ENCODE results near the gene PCDHAC1.

PCDHAC1 gene

GRCh38 chr5:140951636-140952035, 25.5 kb downstream of the PCDHAC1 start:
- H3K4me3 ChIP-seq (ENCODE audit: low read length), result no peak overlapping the region
- no peak for TF ChIP-seq ZNF274 (IDR thresholded peaks at IDR 0.05; ENCODE audit: low read depth, low read length)

DNA sequence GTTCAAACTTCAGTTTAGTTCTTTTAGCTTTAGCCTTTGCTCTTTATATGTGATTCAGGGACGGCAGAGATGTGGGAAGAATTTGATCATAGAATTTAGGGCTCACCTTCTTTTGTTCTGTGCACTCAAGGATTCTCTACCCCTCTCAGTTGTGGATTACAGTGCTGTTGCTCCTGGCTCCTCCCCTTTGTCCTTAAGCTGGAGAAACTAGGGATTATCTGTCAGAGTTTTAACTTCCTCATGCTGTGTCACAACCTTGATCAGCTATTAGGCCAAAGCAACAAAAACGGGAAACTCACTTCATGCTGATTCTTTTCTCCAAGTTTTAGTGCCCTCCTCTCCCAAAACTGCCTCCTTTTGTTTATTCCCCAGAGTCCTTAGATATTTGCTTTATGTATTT, 27.1 kb downstream of the PCDHAC1 start:
- H3K4me3 ChIP-seq (ENCODE audit: low read length), result no peak overlapping the region
- no peak for TF ChIP-seq ZNF274 (IDR thresholded peaks at IDR 0.05; ENCODE audit: low read depth, low read length)

- TF ChIP-seq ZNF274 (IDR thresholded peaks at IDR 0.05; ENCODE audit: low read depth, low read length), result no peak
- H3K4me3 ChIP-seq (ENCODE audit: low read length), result no peak overlapping the region
Observed at GRCh38 chr5:140962190-140962589, 36.1 kb downstream of the PCDHAC1 start.

GRCh38 chr5:140964356-140964755, 38.3 kb downstream of the PCDHAC1 start:
- H3K4me3 ChIP-seq (ENCODE audit: low read length), result no peak overlapping the region
- no peak for TF ChIP-seq ZNF274 (IDR thresholded peaks at IDR 0.05; ENCODE audit: low read depth, low read length)

- H3K4me3 ChIP-seq (ENCODE audit: low read length), result no peak overlapping the region
- TF ChIP-seq ZNF274 (IDR thresholded peaks at IDR 0.05; ENCODE audit: low read depth, low read length), result no peak
Observed at GRCh38 chr5:140965905-140966292, 39.8 kb downstream of the PCDHAC1 start.

GRCh38 chr5:140966293-140967225, 40.5 kb downstream of the PCDHAC1 start, which contains the start of gene PCDHAC2:
Gene PCDHAC2 (plus strand): TSS chr5:140966476. CDS start chr5:140966767, 291 bp downstream.
- no peak for TF ChIP-seq ZNF274 (IDR thresholded peaks at IDR 0.05; ENCODE audit: low read depth, low read length)
- H3K4me3 ChIP-seq (ENCODE audit: low read length), result no peak within 1 kb of the TSS

GRCh38 chr5:140967226-140967893, 41.3 kb downstream of the PCDHAC1 start:
- no peak for TF ChIP-seq ZNF274 (IDR thresholded peaks at IDR 0.05; ENCODE audit: low read depth, low read length)
- no peak overlapping the region for H3K4me3 ChIP-seq (ENCODE audit: low read length)

- no peak for TF ChIP-seq ZNF274 (IDR thresholded peaks at IDR 0.05; ENCODE audit: low read depth, low read length)
- no peak overlapping the region for H3K4me3 ChIP-seq (ENCODE audit: low read length)
Observed at GRCh38 chr5:140969880-140970279, 43.8 kb downstream of the PCDHAC1 start.

DNA sequence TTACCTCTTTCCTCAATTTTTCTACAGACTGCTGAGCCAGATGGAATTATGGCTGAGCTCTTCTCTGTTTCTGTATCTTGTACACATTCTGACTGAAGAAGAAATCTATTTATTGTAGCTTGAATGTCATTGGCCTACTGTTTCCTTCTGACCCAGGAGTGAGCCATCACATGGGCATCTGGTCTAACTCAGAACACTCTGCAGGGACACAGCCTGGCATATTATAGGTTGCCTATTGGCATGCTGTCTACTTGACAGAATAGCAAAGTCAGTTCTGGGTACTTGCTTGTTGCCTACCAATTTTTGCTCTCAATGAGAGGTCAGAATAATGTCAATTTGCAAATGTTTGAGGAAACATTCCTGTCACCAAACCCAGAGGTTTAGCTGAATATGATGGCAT, 47.5 kb downstream of the PCDHAC1 start:
- no peak for TF ChIP-seq ZNF274 (IDR thresholded peaks at IDR 0.05; ENCODE audit: low read depth, low read length)
- H3K4me3 ChIP-seq (ENCODE audit: low read length), result no peak overlapping the region

DNA sequence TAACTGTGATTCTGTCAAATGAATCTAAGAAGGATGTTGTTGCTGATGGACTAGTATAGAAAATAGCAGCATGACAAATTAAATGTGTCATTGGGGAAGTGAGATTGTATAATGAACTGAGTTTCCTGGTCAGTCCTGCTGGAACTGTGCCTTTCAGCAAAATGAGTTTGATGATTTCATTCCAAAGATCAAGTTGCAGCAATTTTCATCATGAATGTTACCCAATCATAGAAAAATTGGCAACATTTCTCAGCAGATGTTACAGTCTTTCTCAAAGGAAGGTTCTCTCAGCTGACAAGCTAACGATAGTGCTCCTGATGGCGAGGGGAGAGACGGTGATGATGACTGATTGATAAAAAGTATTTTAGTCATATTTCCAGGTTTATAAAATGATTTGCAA, 50.9 kb downstream of the PCDHAC1 start:
- TF ChIP-seq ZNF274 (IDR thresholded peaks at IDR 0.05; ENCODE audit: low read depth, low read length), result no peak
- H3K4me3 ChIP-seq (ENCODE audit: low read length), result no peak overlapping the region

- no peak for TF ChIP-seq ZNF274 (IDR thresholded peaks at IDR 0.05; ENCODE audit: low read depth, low read length)
- no peak overlapping the region for H3K4me3 ChIP-seq (ENCODE audit: low read length)
Observed at GRCh38 chr5:140978260-140978659, 52.2 kb downstream of the PCDHAC1 start.

DNA sequence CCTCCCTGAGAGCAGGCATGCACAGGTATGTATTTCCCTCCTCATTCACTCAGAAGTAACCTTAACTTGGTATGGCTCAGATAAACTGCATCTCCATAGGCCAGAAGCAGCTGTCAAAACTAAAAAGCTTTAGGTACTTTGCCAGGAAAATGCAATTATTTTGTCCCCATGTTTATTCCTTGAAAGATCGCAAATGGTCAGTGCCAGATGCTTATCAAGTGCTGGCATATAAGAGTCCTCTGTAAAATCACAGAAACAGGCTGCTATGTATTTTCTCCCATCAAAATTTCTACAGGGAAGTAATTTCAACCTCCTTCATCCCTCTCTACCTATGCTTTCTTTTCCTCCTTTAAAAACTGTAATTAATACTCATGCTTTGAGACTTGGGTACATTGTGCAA, 52.9 kb downstream of the PCDHAC1 start:
- H3K4me3 ChIP-seq (ENCODE audit: low read length), result no peak overlapping the region
- no peak for TF ChIP-seq ZNF274 (IDR thresholded peaks at IDR 0.05; ENCODE audit: low read depth, low read length)

All from GM08714 (cell line).